ENCODE measurements around the gene TESK2. TPM values are rescaled to one million over a fixed set of nuclear protein-coding genes. Genes with fewer than 3 reads are reported as not detected.

The TESK2 gene
- polyA plus RNA-seq, 1 donor from 2014 or later, result 0.51 TPM

- Histone ChIP-seq H3K9ac (ENCODE audit: low read length) (no peak overlapping the region), H3K79me2 (replicated peaks; ENCODE audit: insufficient read depth, low read length) (no peaks in the 10 kb centered on the region), H3K36me3 (ENCODE audit: insufficient read depth, low read length) (no peaks in the 10 kb centered on the region), H4K20me1 (ENCODE audit: insufficient read depth) (no peaks in the 10 kb centered on the region), H3K27me3 (ENCODE audit: insufficient read depth, low read depth, low read length) (no peaks in the 10 kb centered on the region), H3K4me3 (ENCODE audit: low read length) (no peak overlapping the region), H2AFZ (ENCODE audit: low read depth, low read length) (no peak overlapping the region), H3F3A (ENCODE audit: insufficient read depth, low read length, poor library complexity, severe bottlenecking) (no peaks in the 10 kb centered on the region), H3K4me2 (ENCODE audit: low read length) (no peak overlapping the region), H3K9me2 (ENCODE audit: insufficient read depth, low read length) (no peaks in the 10 kb centered on the region), H3K9me3 (ENCODE audit: low read length) (no peaks in the 10 kb centered on the region), H3K27ac (ENCODE audit: low read length) (no peak overlapping the region)
- TF ChIP-seq RAD21 (conservative IDR thresholded peaks at IDR 0.05) (no peak), REST (IDR thresholded peaks at IDR 0.05; ENCODE audit: borderline replicate concordance) (no peak), EZH2 (IDR thresholded peaks at IDR 0.05; ENCODE audit: borderline replicate concordance, insufficient read depth, low read length, poor library complexity, severe bottlenecking) (no peak), EP300 (conservative IDR thresholded peaks at IDR 0.05; ENCODE audit: poor library complexity, severe bottlenecking) (no peak), SMC3 (conservative IDR thresholded peaks at IDR 0.05; ENCODE audit: poor library complexity) (no peak), CTCF (IDR thresholded peaks at IDR 0.05; ENCODE audit: poor library complexity, severe bottlenecking) (no peak), TAF1 (IDR thresholded peaks at IDR 0.05; ENCODE audit: low read depth) (no peak), POLR2AphosphoS5 (IDR thresholded peaks at IDR 0.05) (no peak), MXI1 (conservative IDR thresholded peaks at IDR 0.05; ENCODE audit: poor library complexity, severe bottlenecking) (no peak)
Measured at GRCh38 chr1:45370575-45370974, 120.4 kb downstream of the TESK2 start.

GRCh38 chr1:45365051-45365450, 125.9 kb downstream of the TESK2 start:
- Histone ChIP-seq H3K9me3 (ENCODE audit: low read length) (no peaks in the 10 kb centered on the region), H2AFZ (ENCODE audit: low read depth, low read length) (no peak overlapping the region), H3K27ac (ENCODE audit: low read length) (no peak overlapping the region), H3K9me2 (ENCODE audit: insufficient read depth, low read length) (no peaks in the 10 kb centered on the region), H3K4me2 (ENCODE audit: low read length) (no peak overlapping the region), H3F3A (ENCODE audit: insufficient read depth, low read length, poor library complexity, severe bottlenecking) (no peaks in the 10 kb centered on the region), H3K9ac (ENCODE audit: low read length) (no peak overlapping the region), H3K79me2 (replicated peaks; ENCODE audit: insufficient read depth, low read length) (no peaks in the 10 kb centered on the region), H3K36me3 (ENCODE audit: insufficient read depth, low read length) (no peaks in the 10 kb centered on the region), H3K27me3 (ENCODE audit: insufficient read depth, low read depth, low read length) (no peaks in the 10 kb centered on the region), H4K20me1 (ENCODE audit: insufficient read depth) (no peaks in the 10 kb centered on the region), H3K4me3 (ENCODE audit: low read length) (no peak overlapping the region)
- no peak for TF ChIP-seq EP300 (conservative IDR thresholded peaks at IDR 0.05; ENCODE audit: poor library complexity, severe bottlenecking)
- TF ChIP-seq EZH2 (IDR thresholded peaks at IDR 0.05; ENCODE audit: borderline replicate concordance, insufficient read depth, low read length, poor library complexity, severe bottlenecking), result no peak
- no peak for TF ChIP-seq POLR2AphosphoS5 (IDR thresholded peaks at IDR 0.05)
- no peak for TF ChIP-seq MXI1 (conservative IDR thresholded peaks at IDR 0.05; ENCODE audit: poor library complexity, severe bottlenecking)
- TF ChIP-seq SMC3 (conservative IDR thresholded peaks at IDR 0.05; ENCODE audit: poor library complexity), result no peak
- TF ChIP-seq TAF1 (IDR thresholded peaks at IDR 0.05; ENCODE audit: low read depth), result no peak
- TF ChIP-seq REST (IDR thresholded peaks at IDR 0.05; ENCODE audit: borderline replicate concordance), result no peak
- no peak for TF ChIP-seq RAD21 (conservative IDR thresholded peaks at IDR 0.05)
- no peak for TF ChIP-seq CTCF (IDR thresholded peaks at IDR 0.05; ENCODE audit: poor library complexity, severe bottlenecking)

Data from neural cell (in vitro differentiated cells).